ENCODE measurements around the gene LDLRAD2.
A peak's percentile ranks its signal among the peaks of the same experiment; 100 is the strongest.

The LDLRAD2 gene

GRCh38 chr1:21778405-21778727, 33.7 kb upstream of the LDLRAD2 start:
- no peak for DNase-seq (ENCODE audit: low read depth, low spot score)
- TF ChIP-seq CTCF (IDR thresholded peaks at IDR 0.05; ENCODE audit: low read depth, low read length) = no peak
- in situ Hi-C loops (cut with HindIII; ENCODE audit: low sequenced_read_pairs) = no loop called here
- H3K4me3 ChIP-seq (ENCODE audit: low read depth, low read length) = no peak overlapping the region

- H3K4me3 ChIP-seq (ENCODE audit: low read depth, low read length) = no peak overlapping the region
- TF ChIP-seq CTCF (IDR thresholded peaks at IDR 0.05; ENCODE audit: low read depth, low read length) = no peak
- DNase-seq (ENCODE audit: low read depth, low spot score) = no peak
- in situ Hi-C loops (cut with HindIII; ENCODE audit: low sequenced_read_pairs) = no loop called here
These were observed 32.2 kb upstream of the LDLRAD2 start for GRCh38 chr1:21779613-21780521.

- in situ Hi-C loops (cut with HindIII; ENCODE audit: low sequenced_read_pairs) = no loop called here
- peak; percentile 57 for DNase-seq (ENCODE audit: low read depth, low spot score)
- peak overlapping the region; percentile 93 for H3K4me3 ChIP-seq (ENCODE audit: low read depth, low read length)
- no peak for TF ChIP-seq CTCF (IDR thresholded peaks at IDR 0.05; ENCODE audit: low read depth, low read length)
These were observed 30.2 kb upstream of the LDLRAD2 start for GRCh38 chr1:21781815-21782348.

GRCh38 chr1:21782349-21782867, 29.7 kb upstream of the LDLRAD2 start:
- peak; percentile 57 for DNase-seq (ENCODE audit: low read depth, low spot score)

GRCh38 chr1:21782868-21783678, 29.0 kb upstream of the LDLRAD2 start, which contains the start of gene USP48:
Gene USP48 (minus strand): TSS chr1:21783149. CDS start chr1:21782957, 192 bp downstream.
- in situ Hi-C loops (cut with HindIII; ENCODE audit: low sequenced_read_pairs) = no loop called here
- peak within 1 kb of the TSS; percentile 93 for H3K4me3 ChIP-seq (ENCODE audit: low read depth, low read length)
- no peak for TF ChIP-seq CTCF (IDR thresholded peaks at IDR 0.05; ENCODE audit: low read depth, low read length)
- DNase-seq (ENCODE audit: low read depth, low spot score) = peak; percentile 96

More at GRCh38 chr1:21782349-21782867, 29.7 kb upstream of the LDLRAD2 start:
- peak; percentile 40 for TF ChIP-seq CTCF (IDR thresholded peaks at IDR 0.05; ENCODE audit: low read depth, low read length)
- H3K4me3 ChIP-seq (ENCODE audit: low read depth, low read length) = peak overlapping the region; percentile 93
- in situ Hi-C loops (cut with HindIII; ENCODE audit: low sequenced_read_pairs) = no loop called here

Data from astrocyte of the spinal cord (primary cell).